Endothelial cell of umbilical vein (primary cell): ENCODE results near the gene SSUH2.

Source experiments
- CTCF ChIP-seq, 2 donors: IDR thresholded peaks; 1 replicate in 1 of 2; 2 replicates in 1 of 2; pipeline ENCODE4 v1.5.1; 2011; ENCODE audit warnings: low read length in 2 of 2, mild to moderate bottlenecking in 2 of 2, moderate library complexity in 2 of 2, control low read depth in 1 of 2, inconsistent platforms in 1 of 2, low read depth in 1 of 2; ENCODE audit not compliant: insufficient read depth in 1 of 2; ENCODE audit errors: extremely low read depth in 1 of 2
- EZH2 ChIP-seq: IDR thresholded peaks from 2 replicates; pipeline ENCODE4 v1.6.1; 2012; ENCODE audit warnings: borderline replicate concordance, low read depth, mild to moderate bottlenecking, moderate library complexity, low read length, inconsistent platforms; ENCODE audit not compliant: severe bottlenecking
- GATA2 ChIP-seq: IDR thresholded peaks from 2 replicates; pipeline ENCODE4 v1.7.0; 2011; ENCODE audit warnings: low read depth, mild to moderate bottlenecking, moderate library complexity, mixed read lengths, low read length; ENCODE audit not compliant: insufficient read length, insufficient read depth
- JUN ChIP-seq: IDR thresholded peaks from 2 replicates; pipeline ENCODE4 v1.6.1; 2011; ENCODE audit warnings: borderline replicate concordance, low read depth; ENCODE audit not compliant: insufficient read length, insufficient read depth
- MAX ChIP-seq: IDR thresholded peaks from 2 replicates; pipeline ENCODE4 v1.6.1; 2011; ENCODE audit not compliant: insufficient read depth, insufficient read length
- POLR2A ChIP-seq: IDR thresholded peaks from 2 replicates; pipeline ENCODE4 v1.6.1; 2012; ENCODE audit warnings: low read depth, mild to moderate bottlenecking, control low read depth, low read length
- POLR2AphosphoS5 ChIP-seq: IDR thresholded peaks from 2 replicates; pipeline ENCODE4 v1.6.1; 2012; ENCODE audit warnings: low read depth, mild to moderate bottlenecking, control low read depth, low read length, moderate library complexity; ENCODE audit not compliant: insufficient read depth

- TF ChIP-seq CTCF (IDR thresholded peaks at IDR 0.05; ENCODE audit: extremely low read depth in 1 of 2, insufficient read depth in 1 of 2, low read depth in 1 of 2, low read length in 2 of 2) = no peak
- TF ChIP-seq POLR2AphosphoS5 = no peak
- TF ChIP-seq EZH2 = no peak
- no peak for TF ChIP-seq POLR2A
- no peak for TF ChIP-seq GATA2
- no peak for TF ChIP-seq MAX
- TF ChIP-seq JUN = no peak
These were observed 2.8 kb upstream of the SSUH2 start for GRCh38 chr3:8647137-8647985.
